ENCODE results near the gene RFLNA.

DNA sequence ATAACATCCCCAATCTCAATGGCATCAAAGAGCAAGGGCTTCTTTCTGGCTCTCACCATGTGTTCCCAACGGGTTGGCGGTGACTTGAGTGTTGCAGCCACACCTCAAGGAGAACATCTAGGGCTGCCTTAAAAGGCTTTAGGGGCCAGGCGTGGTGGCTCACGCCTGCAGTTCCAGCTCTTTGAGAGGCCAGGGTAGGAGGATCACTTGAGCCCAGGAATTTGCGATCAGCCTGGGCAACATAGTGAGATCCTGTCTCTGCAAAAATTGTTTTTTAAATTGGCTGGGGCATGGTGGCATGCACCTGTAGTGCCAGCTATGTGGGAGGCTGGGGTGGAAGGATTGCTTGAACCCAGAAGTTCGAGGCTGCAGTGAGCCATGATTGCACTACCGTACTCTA, 14.9 kb downstream of the RFLNA start:
- TF ChIP-seq, protein P1, sequence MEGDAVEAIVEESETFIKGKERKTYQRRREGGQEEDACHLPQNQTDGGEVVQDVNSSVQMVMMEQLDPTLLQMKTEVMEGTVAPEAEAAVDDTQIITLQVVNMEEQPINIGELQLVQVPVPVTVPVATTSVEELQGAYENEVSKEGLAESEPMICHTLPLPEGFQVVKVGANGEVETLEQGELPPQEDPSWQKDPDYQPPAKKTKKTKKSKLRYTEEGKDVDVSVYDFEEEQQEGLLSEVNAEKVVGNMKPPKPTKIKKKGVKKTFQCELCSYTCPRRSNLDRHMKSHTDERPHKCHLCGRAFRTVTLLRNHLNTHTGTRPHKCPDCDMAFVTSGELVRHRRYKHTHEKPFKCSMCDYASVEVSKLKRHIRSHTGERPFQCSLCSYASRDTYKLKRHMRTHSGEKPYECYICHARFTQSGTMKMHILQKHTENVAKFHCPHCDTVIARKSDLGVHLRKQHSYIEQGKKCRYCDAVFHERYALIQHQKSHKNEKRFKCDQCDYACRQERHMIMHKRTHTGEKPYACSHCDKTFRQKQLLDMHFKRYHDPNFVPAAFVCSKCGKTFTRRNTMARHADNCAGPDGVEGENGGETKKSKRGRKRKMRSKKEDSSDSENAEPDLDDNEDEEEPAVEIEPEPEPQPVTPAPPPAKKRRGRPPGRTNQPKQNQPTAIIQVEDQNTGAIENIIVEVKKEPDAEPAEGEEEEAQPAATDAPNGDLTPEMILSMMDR (conservative IDR thresholded peaks at IDR 0.05) = no peak
- no peak for TF ChIP-seq ZFX (IDR thresholded peaks at IDR 0.05)
